GM12878 (cell line): ENCODE measurements around the gene TRIM22.

Experiments used
- ATF7 ChIP-seq: fragments of 450-650 bp; IDR thresholded peaks from 2 replicates; pipeline ENCODE4 v1.6.1; 2016; ENCODE audit warnings: low read depth, mild to moderate bottlenecking
- FOXK2 ChIP-seq: fragments of 450-650 bp; IDR thresholded peaks from 2 replicates; pipeline ENCODE4 v1.6.1; 2017; ENCODE audit warnings: mild to moderate bottlenecking, moderate library complexity
- HCFC1 ChIP-seq: fragments of 150-350 bp; IDR thresholded peaks from 2 replicates; pipeline ENCODE4 v1.6.1; 2014; ENCODE audit warnings: low read length
- POLR2A ChIP-seq: IDR thresholded peaks from 2 replicates; pipeline ENCODE4 v1.6.1; 2011; ENCODE audit warnings: low read depth, mild to moderate bottlenecking, low read length
- POLR2AphosphoS5 ChIP-seq: IDR thresholded peaks from 2 replicates; pipeline ENCODE4 v1.6.1; 2011; ENCODE audit warnings: mild to moderate bottlenecking, low read length, inconsistent platforms
- TCF7 ChIP-seq: IDR thresholded peaks from 2 replicates; pipeline ENCODE4 v1.6.1; 2014; ENCODE audit warnings: antibody characterized with exemption, borderline replicate concordance
- TF ChIP-seq, protein P1 (sequence below): fragments of 450-650 bp; IDR thresholded peaks from 2 replicates; pipeline ENCODE4 v1.6.1; 2017; ENCODE audit warnings: mild to moderate bottlenecking, moderate library complexity
- TF ChIP-seq, protein P2 (sequence below), 3 experiments: IDR thresholded peaks in 2 of 3; conservative IDR thresholded peaks in 1 of 3; 2 replicates each; pipeline ENCODE4 v1.5.1; 2011; ENCODE audit warnings: low read depth in 3 of 3, low read length in 3 of 3, mild to moderate bottlenecking in 3 of 3, control low read depth in 2 of 3, moderate library complexity in 2 of 3, inconsistent platforms in 1 of 3, mixed read lengths in 1 of 3; ENCODE audit not compliant: control insufficient read depth in 2 of 3, insufficient read depth in 1 of 3; ENCODE audit errors: extremely low read depth in 1 of 3
- TF ChIP-seq, protein P3 (sequence below): IDR thresholded peaks from 2 replicates; pipeline ENCODE4 v1.6.1; 2011; ENCODE audit warnings: mild to moderate bottlenecking, low read depth, low read length, moderate library complexity; ENCODE audit not compliant: insufficient replicate concordance

DNA sequence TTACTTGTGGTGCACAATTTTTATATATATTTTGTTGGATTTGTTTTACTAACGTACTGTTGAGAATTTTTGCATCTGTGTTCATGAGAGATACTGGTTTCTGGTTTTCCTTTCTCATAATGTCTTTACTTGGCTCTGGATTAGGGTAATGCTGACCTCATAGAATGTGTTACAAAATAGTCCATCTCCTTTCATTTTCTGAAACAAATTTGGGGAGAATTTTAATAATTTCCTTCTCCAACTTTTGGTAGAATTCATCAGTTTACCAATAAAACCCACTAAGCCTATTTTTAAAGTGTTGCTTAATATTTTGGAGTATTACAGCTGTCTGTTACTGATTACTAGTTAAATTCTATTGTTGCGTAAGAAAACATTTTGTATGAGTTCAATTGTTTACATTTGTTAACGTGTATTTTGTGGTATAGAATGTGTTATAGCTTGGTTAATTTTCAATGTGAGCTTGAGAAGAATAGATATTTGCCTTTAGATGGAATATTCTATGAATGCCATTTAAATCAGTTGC lies 11.5 kb downstream of the TRIM22 start:
- TF ChIP-seq, protein P1, sequence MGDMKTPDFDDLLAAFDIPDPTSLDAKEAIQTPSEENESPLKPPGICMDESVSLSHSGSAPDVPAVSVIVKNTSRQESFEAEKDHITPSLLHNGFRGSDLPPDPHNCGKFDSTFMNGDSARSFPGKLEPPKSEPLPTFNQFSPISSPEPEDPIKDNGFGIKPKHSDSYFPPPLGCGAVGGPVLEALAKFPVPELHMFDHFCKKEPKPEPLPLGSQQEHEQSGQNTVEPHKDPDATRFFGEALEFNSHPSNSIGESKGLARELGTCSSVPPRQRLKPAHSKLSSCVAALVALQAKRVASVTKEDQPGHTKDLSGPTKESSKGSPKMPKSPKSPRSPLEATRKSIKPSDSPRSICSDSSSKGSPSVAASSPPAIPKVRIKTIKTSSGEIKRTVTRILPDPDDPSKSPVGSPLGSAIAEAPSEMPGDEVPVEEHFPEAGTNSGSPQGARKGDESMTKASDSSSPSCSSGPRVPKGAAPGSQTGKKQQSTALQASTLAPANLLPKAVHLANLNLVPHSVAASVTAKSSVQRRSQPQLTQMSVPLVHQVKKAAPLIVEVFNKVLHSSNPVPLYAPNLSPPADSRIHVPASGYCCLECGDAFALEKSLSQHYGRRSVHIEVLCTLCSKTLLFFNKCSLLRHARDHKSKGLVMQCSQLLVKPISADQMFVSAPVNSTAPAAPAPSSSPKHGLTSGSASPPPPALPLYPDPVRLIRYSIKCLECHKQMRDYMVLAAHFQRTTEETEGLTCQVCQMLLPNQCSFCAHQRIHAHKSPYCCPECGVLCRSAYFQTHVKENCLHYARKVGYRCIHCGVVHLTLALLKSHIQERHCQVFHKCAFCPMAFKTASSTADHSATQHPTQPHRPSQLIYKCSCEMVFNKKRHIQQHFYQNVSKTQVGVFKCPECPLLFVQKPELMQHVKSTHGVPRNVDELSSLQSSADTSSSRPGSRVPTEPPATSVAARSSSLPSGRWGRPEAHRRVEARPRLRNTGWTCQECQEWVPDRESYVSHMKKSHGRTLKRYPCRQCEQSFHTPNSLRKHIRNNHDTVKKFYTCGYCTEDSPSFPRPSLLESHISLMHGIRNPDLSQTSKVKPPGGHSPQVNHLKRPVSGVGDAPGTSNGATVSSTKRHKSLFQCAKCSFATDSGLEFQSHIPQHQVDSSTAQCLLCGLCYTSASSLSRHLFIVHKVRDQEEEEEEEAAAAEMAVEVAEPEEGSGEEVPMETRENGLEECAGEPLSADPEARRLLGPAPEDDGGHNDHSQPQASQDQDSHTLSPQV, result no peak
- TF ChIP-seq, protein P2, sequence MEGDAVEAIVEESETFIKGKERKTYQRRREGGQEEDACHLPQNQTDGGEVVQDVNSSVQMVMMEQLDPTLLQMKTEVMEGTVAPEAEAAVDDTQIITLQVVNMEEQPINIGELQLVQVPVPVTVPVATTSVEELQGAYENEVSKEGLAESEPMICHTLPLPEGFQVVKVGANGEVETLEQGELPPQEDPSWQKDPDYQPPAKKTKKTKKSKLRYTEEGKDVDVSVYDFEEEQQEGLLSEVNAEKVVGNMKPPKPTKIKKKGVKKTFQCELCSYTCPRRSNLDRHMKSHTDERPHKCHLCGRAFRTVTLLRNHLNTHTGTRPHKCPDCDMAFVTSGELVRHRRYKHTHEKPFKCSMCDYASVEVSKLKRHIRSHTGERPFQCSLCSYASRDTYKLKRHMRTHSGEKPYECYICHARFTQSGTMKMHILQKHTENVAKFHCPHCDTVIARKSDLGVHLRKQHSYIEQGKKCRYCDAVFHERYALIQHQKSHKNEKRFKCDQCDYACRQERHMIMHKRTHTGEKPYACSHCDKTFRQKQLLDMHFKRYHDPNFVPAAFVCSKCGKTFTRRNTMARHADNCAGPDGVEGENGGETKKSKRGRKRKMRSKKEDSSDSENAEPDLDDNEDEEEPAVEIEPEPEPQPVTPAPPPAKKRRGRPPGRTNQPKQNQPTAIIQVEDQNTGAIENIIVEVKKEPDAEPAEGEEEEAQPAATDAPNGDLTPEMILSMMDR (IDR thresholded peaks at IDR 0.05 in 2 of 3, conservative IDR thresholded peaks at IDR 0.05 in 1 of 3; ENCODE audit: control insufficient read depth in 2 of 3, extremely low read depth in 1 of 3, insufficient read depth in 1 of 3, low read depth in 3 of 3, low read length in 3 of 3), result no peak
- TF ChIP-seq, protein P3, sequence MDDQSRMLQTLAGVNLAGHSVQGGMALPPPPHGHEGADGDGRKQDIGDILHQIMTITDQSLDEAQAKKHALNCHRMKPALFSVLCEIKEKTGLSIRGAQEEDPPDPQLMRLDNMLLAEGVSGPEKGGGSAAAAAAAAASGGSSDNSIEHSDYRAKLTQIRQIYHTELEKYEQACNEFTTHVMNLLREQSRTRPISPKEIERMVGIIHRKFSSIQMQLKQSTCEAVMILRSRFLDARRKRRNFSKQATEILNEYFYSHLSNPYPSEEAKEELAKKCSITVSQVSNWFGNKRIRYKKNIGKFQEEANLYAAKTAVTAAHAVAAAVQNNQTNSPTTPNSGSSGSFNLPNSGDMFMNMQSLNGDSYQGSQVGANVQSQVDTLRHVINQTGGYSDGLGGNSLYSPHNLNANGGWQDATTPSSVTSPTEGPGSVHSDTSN, result no peak
- TF ChIP-seq HCFC1 (no peak), ATF7 (no peak), POLR2A (no peak), POLR2AphosphoS5 (no peak), TCF7 (no peak), FOXK2 (no peak)
